Kidney (tissue), 14 donors: ENCODE measurements around the gene RNF186. TPM values are rescaled to one million over a fixed set of nuclear protein-coding genes. Genes with fewer than 3 reads are reported as not detected.

ENCODE experiments used
- DNase-seq, 5 donors: peaks; one replicate each; pipeline ENCODE4 v3.0.0-alpha.2; 2013 to 2020
- FAIRE-seq: peaks from 2 replicates; lab custom pipeline; 2012; peaks lifted over from hg19 to GRCh38; lab: Jason Lieb, UNC
- H3K27ac ChIP-seq, 2 donors: one replicate each; pipeline ENCODE4 v1.7.0; 2013; ENCODE audit warnings: low read depth in 2 of 2, low read length in 2 of 2, inconsistent platforms in 1 of 2
- H3K27me3 ChIP-seq: one replicate; pipeline ENCODE4 v1.7.1; 2013; ENCODE audit warnings: low read length, inconsistent platforms; ENCODE audit not compliant: control insufficient read depth, insufficient read depth
- H3K36me3 ChIP-seq, 3 donors: one replicate each; pipeline versions ENCODE4 v1.7.0 to v1.7.1; 2013; ENCODE audit warnings: low read length in 3 of 3, control low read depth in 1 of 3, inconsistent platforms in 1 of 3; ENCODE audit not compliant: insufficient read depth in 3 of 3, control insufficient read depth in 2 of 3
- H3K4me1 ChIP-seq, 3 donors: one replicate each; pipeline versions ENCODE4 v1.7.0 to v1.7.1; 2013; ENCODE audit warnings: low read length in 3 of 3, inconsistent platforms in 1 of 3, low read depth in 1 of 3; ENCODE audit not compliant: control insufficient read depth in 2 of 3, insufficient read depth in 2 of 3
- H3K4me3 ChIP-seq, 3 donors: one replicate each; pipeline versions ENCODE4 v1.7.0 to v1.8.1; 2013; ENCODE audit warnings: low read length in 3 of 3, control low read depth in 1 of 3, inconsistent platforms in 1 of 3
- H3K9ac ChIP-seq, 3 donors: one replicate each; pipeline versions ENCODE4 v1.7.0 to v1.7.1; 2013; ENCODE audit warnings: low read length in 3 of 3, control low read depth in 1 of 3, inconsistent platforms in 1 of 3
- H3K9me3 ChIP-seq, 3 donors: one replicate each; pipeline versions ENCODE4 v1.7.0 to v1.7.1; 2013; ENCODE audit warnings: low read length in 3 of 3, control low read depth in 1 of 3, inconsistent platforms in 1 of 3; ENCODE audit not compliant: control insufficient read depth in 2 of 3, insufficient read depth in 1 of 3
- intact Hi-C: fragments of 100-400 bp; cut with DNase I; formaldehyde crosslinking; loops from one replicate; pipeline ENCODE4 v1.11.1; 2022
- polyA plus RNA-seq: library from polyadenylated mRNA; stranded (reverse); fragments of 350-450 nt; fragmentation: Illumina TruSeq; extraction: RNeasy Lipid Tissue Mini Kit (QIAGEN cat#74804); gene quantifications from one replicate; pipeline ENCODE4 v1.2.3, GENCODE V29; 2014; ENCODE audit warnings: low read depth, low replicate concordance; ENCODE audit not compliant: insufficient read depth
- total RNA-seq: library from RNA; stranded (reverse); fragmentation: NEBNext Ultra II Directional; extraction: Animal tissue kit (Norgen Biotek cat#: 25700); gene quantifications from one replicate; pipeline ENCODE4 v1.2.1, GENCODE V29; 2021
- TF ChIP-seq, protein P1 (sequence below): IDR thresholded peaks from 3 replicates; pipeline ENCODE4 v1.5.1; 2012; ENCODE audit warnings: mild to moderate bottlenecking, moderate library complexity, borderline replicate concordance; ENCODE audit not compliant: insufficient read depth; ENCODE audit errors: extremely low read depth
- donor health status: control.
- donor health status: control.
- donor health status: control.
- donor health status: control.
- donor health status: control.
- donor health status: DM: yes; HTN: yes; CAD: no.
- donor health status: Normal renal cell carcinoma (clear cell type).

RNF186 gene
- total and polyA plus RNA-seq, 2 donors from 2014 or later: 2.7 to 111 TPM

DNA sequence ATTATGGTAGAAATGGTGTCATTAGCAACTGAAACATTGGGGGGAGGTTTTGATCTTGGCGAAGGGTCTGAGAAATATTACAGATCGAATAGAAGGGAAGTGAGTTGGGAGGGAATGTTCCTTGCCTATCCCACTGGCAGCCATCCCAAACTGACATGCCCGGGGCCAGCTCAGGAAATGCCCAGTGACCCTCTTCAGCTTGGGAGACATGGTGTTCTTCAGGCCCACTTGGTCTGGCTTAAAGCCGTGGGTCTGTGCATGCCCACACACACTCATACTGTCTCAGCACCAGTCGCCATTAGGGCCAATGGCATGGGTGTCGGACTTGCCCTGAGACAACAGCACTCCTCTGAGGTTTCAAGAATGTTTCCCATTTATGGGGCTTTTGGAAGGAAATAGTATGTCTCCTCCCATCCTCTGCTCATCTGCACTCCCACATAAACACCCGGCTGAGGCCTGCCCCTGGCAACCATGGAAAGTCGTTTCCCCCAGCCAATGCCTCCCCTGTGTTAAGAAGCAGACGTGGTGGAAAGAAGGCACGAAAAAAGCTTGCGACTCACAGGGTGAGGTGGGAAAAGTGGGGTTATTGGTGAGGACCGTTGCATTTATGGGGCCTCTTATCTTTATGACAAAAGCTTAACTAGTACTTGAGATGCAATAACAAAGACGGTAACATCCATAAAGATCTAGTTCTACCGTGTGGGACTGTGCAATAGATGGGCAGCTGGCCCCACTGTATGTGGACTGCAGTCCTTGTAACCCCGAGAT lies 2.0 kb downstream of the RNF186 start:
- intact Hi-C loops: no loop called here
- TF ChIP-seq, protein P1, sequence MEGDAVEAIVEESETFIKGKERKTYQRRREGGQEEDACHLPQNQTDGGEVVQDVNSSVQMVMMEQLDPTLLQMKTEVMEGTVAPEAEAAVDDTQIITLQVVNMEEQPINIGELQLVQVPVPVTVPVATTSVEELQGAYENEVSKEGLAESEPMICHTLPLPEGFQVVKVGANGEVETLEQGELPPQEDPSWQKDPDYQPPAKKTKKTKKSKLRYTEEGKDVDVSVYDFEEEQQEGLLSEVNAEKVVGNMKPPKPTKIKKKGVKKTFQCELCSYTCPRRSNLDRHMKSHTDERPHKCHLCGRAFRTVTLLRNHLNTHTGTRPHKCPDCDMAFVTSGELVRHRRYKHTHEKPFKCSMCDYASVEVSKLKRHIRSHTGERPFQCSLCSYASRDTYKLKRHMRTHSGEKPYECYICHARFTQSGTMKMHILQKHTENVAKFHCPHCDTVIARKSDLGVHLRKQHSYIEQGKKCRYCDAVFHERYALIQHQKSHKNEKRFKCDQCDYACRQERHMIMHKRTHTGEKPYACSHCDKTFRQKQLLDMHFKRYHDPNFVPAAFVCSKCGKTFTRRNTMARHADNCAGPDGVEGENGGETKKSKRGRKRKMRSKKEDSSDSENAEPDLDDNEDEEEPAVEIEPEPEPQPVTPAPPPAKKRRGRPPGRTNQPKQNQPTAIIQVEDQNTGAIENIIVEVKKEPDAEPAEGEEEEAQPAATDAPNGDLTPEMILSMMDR: no peak

GRCh38 chr1:19811206-19811851 lies 3.8 kb downstream of the RNF186 start:
- H3K9me3 ChIP-seq: no peaks in the 10 kb centered on the region
- peaks cover 0 to 5% (median 0%) of the 10 kb centered on the region in 3 donors for H3K36me3 ChIP-seq
- peak overlapping the region in 2 of 3 donors; percentile 30 for H3K4me3 ChIP-seq
- TF ChIP-seq, protein P1: peak; percentile 42
- DNase-seq (no peak), FAIRE-seq (no peak)
- intact Hi-C loops: no loop called here
- H3K4me1 ChIP-seq: peaks cover 0 to 12% (median 9%) of the 10 kb centered on the region in 3 donors
- H3K27ac ChIP-seq: no peak overlapping the region
- no peaks in the 10 kb centered on the region for H3K27me3 ChIP-seq
- H3K9ac ChIP-seq: no peak overlapping the region

More for the DNA sequence above, 2.0 kb downstream of the RNF186 start:
- Histone ChIP-seq H3K4me3 (peak overlapping the region in 2 of 3 donors; percentile 78 to 88), H3K4me1 (peaks cover 0 to 13% (median 13%) of the 10 kb centered on the region in 3 donors), H3K9ac (peak overlapping the region in 2 of 3 donors; percentile 57 to 70), H3K27me3 (no peaks in the 10 kb centered on the region), H3K36me3 (peaks cover 0 to 5% (median 0%) of the 10 kb centered on the region in 3 donors), H3K9me3 (no peaks in the 10 kb centered on the region), H3K27ac (peak overlapping the region; percentile 86)
- DNase-seq (no peak), FAIRE-seq (no peak)

GRCh38 chr1:19809044-19809750 lies 5.9 kb downstream of the RNF186 start:
- intact Hi-C loops: no loop called here
- Histone ChIP-seq H3K4me1 (peaks cover 0 to 2% (median under 1%) of the 10 kb centered on the region in 3 donors), H3K9me3 (no peaks in the 10 kb centered on the region), H3K27ac (no peak overlapping the region), H3K27me3 (no peaks in the 10 kb centered on the region), H3K36me3 (peaks cover 0 to 5% (median 0%) of the 10 kb centered on the region in 3 donors), H3K4me3 (no peak overlapping the region), H3K9ac (no peak overlapping the region)
- FAIRE-seq (no peak), DNase-seq (peak in 1 of 5 donors; percentile 23)
- TF ChIP-seq, protein P1: no peak
